Left ventricle myocardium inferior (tissue), 1 donor: ENCODE data around the gene ADAT1. TPM values are rescaled to one million over a fixed set of nuclear protein-coding genes. Genes with fewer than 3 reads are reported as not detected.

ENCODE experiments used
- DNase-seq: peaks from one replicate; pipeline ENCODE4 v3.0.0-alpha.2; 2020
- H3K27ac ChIP-seq: fragments of 200-600 bp; replicated peaks from 2 replicates; pipeline ENCODE4 v1.8.0; 2021
- H3K27me3 ChIP-seq: fragments of 200-600 bp; 2 replicates; pipeline ENCODE4 v1.8.0; 2021; ENCODE audit warnings: low read depth
- H3K36me3 ChIP-seq: fragments of 200-600 bp; 2 replicates; pipeline ENCODE4 v1.8.0; 2021
- H3K4me1 ChIP-seq: fragments of 200-600 bp; 2 replicates; pipeline ENCODE4 v1.8.0; 2021
- H3K4me3 ChIP-seq: fragments of 200-600 bp; 2 replicates; pipeline ENCODE4 v1.8.0; 2021; ENCODE audit warnings: mild to moderate bottlenecking, moderate library complexity
- H3K9me3 ChIP-seq: fragments of 200-600 bp; replicated peaks from 2 replicates; pipeline ENCODE4 v1.8.0; 2021
- intact Hi-C: fragments of 100-400 bp; cut with micrococcal nuclease; formaldehyde crosslinking; loops from one replicate; pipeline ENCODE4 v1.11.0; 2022
- total RNA-seq: library from RNA; stranded (reverse); fragmentation: NEBNext Ultra II Directional; extraction: Animal tissue kit (Norgen Biotek cat#: 25700); gene quantifications from one replicate; pipeline ENCODE4 v1.2.1, GENCODE V29; 2021
- TF ChIP-seq, protein P1 (sequence below): fragments of 200-600 bp; IDR thresholded peaks from 2 replicates; pipeline ENCODE4 v1.8.0; 2021; ENCODE audit warnings: antibody characterized with exemption, mild to moderate bottlenecking, borderline replicate concordance
- donor health status: DM: no; HTN: yes; CAD: no; lungs with severe emphysema.

Gene ADAT1
- total RNA-seq, 1 donor from 2014 or later = 28.4 TPM

DNA sequence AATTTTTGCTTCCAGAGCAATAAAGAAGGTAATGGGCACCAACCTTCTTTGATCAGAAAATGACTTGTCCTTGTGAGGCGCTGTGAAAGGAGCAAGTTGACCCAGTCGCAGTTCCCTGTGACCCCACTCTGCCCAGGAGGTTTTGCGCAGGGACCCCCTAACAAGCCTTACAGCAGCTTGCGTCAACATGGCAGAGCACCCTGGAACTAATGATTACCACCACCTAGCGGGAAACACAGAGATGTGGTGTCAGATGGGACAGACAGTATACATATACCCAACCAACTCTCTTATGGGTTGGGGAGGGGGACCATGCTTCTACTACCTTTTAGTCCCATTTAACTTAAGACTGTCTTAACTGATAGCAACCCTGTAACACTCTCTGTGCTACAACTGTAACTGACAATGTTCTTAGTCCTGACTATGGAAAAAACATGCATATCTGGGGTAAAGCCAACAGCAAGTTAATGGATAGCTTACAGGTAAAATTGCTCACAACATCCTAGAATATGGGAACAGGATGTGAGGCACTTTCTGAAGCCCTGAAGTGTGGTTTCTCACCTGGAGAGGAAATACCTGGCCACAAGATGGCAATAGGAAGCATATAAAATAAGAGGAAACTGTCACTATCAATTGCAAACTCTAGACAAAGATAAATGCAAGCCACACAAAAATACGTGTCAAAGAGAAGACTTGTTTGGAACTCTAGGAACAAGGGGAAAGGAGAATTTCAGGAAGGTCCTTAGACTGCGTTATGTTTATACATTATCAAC lies 21.3 kb upstream of the ADAT1 start:
- no peaks in the 10 kb centered on the region for H3K27me3 ChIP-seq
- DNase-seq = no peak
- H3K4me3 ChIP-seq = no peak overlapping the region
- intact Hi-C loops = loop anchor here (10.0 kb wide), 1 partner anchor 120 kb away; no protein-coding TSS in a partner anchor
- peaks cover 46% of the 10 kb centered on the region for H3K36me3 ChIP-seq
- H3K9me3 ChIP-seq = no peaks in the 10 kb centered on the region
- H3K4me1 ChIP-seq = peaks cover 59% of the 10 kb centered on the region
- no peak overlapping the region for H3K27ac ChIP-seq
- TF ChIP-seq, protein P1, sequence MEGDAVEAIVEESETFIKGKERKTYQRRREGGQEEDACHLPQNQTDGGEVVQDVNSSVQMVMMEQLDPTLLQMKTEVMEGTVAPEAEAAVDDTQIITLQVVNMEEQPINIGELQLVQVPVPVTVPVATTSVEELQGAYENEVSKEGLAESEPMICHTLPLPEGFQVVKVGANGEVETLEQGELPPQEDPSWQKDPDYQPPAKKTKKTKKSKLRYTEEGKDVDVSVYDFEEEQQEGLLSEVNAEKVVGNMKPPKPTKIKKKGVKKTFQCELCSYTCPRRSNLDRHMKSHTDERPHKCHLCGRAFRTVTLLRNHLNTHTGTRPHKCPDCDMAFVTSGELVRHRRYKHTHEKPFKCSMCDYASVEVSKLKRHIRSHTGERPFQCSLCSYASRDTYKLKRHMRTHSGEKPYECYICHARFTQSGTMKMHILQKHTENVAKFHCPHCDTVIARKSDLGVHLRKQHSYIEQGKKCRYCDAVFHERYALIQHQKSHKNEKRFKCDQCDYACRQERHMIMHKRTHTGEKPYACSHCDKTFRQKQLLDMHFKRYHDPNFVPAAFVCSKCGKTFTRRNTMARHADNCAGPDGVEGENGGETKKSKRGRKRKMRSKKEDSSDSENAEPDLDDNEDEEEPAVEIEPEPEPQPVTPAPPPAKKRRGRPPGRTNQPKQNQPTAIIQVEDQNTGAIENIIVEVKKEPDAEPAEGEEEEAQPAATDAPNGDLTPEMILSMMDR = no peak

DNA sequence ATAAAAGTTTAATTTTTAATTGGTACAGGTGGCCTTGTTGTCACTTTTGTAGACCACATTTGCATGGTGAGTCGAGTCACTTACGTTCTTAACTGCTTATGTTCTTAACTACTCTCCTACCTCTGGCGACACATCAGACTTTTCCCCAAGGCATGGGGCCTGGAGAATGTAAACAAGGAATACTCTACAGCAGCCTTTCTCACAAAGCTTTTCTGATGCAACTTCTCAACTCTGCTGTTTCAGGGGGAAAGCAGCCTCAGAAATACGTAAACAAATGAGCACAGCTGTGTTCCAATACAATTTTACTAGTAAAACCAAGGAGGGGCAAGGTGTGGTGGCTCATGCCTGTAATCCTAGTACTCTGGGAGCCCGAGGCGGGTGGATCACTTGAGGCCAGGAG lies 17.5 kb upstream of the ADAT1 start:
- TF ChIP-seq, protein P1 = no peak
- H3K4me3 ChIP-seq = no peak overlapping the region
- peaks cover 84% of the 10 kb centered on the region for H3K36me3 ChIP-seq
- H3K27ac ChIP-seq = no peak overlapping the region
- peaks cover 22% of the 10 kb centered on the region for H3K4me1 ChIP-seq
- no peaks in the 10 kb centered on the region for H3K9me3 ChIP-seq
- intact Hi-C loops = loop anchor here (10.0 kb wide), 1 partner anchor 124 kb away; no protein-coding TSS in a partner anchor
- no peaks in the 10 kb centered on the region for H3K27me3 ChIP-seq
- no peak for DNase-seq

DNA sequence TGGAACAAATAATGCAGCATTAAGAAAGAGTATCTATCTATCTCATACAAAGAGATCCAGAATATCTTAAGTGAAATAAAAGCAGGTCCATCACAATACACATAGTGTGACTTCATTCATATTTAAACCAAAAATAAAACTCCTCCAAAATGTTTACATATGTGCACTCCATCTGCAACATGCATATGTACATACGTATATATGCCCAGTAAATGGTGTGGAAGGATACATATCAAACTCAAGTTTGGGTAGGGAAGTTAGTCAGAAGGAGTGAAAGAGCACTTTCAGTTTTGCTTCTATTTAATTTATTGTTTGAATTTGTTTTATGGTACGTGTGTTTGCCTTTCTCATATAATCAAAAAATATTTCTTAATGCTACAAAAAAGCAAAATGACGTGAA lies 12.0 kb upstream of the ADAT1 start:
- TF ChIP-seq, protein P1 = no peak
- Histone ChIP-seq H3K27me3 (no peaks in the 10 kb centered on the region), H3K4me3 (no peak overlapping the region), H3K4me1 (no peaks in the 10 kb centered on the region), H3K9me3 (no peaks in the 10 kb centered on the region), H3K27ac (no peak overlapping the region), H3K36me3 (peaks cover 99% of the 10 kb centered on the region)
- DNase-seq = no peak
- intact Hi-C loops = loop anchor here (10.0 kb wide), 1 partner anchor 60 kb away; no protein-coding TSS in a partner anchor

DNA sequence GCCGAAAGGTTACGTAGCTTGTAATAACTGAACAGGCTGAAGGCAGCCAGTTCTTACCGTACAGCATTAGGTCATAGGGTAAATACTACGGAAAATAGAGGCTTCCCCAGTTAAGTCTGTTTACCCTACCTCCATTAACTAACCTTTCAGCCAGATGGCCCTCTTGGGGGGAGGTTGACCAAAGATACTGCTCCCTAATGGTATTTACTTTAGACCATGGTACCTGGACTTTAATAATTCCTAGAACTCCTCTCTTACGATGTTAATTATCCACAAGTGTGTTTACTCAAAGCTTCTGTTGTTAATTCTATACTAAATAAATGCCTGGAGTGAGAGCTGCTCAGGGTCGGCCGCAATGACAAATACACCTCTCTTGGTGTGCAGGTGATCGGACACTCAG lies 9.8 kb upstream of the ADAT1 start:
- Histone ChIP-seq H3K9me3 (no peaks in the 10 kb centered on the region), H3K27me3 (no peaks in the 10 kb centered on the region), H3K27ac (no peak overlapping the region), H3K4me1 (peaks cover 6% of the 10 kb centered on the region), H3K36me3 (peaks cover 99% of the 10 kb centered on the region), H3K4me3 (no peak overlapping the region)
- TF ChIP-seq, protein P1 = no peak
- intact Hi-C loops = loop anchor here (10.0 kb wide), 1 partner anchor 62 kb away; no protein-coding TSS in a partner anchor
- no peak for DNase-seq

DNA sequence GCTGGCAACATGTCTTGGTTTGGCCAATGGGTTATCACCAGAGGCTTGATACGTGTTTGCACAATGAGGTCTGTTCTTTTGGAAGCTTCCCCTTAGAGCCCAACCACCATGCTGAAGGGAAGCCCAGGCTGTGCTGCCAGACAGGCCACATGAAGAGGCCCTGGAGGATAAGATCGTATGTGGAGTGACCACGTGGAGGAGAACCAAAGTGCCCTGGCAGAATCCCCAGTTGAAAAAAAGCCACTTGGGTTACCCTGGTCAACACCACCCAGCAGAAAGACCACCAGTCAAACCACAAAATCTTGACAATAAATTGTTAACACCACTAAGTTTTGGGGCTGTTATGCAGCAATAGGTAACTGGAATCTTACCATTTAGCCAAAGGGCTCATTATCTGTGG lies 7.0 kb upstream of the ADAT1 start:
- H3K36me3 ChIP-seq = peaks cover 92% of the 10 kb centered on the region
- H3K4me3 ChIP-seq = no peak overlapping the region
- intact Hi-C loops = loop anchor here (10.0 kb wide), 1 partner anchor 65 kb away; no protein-coding TSS in a partner anchor
- no peaks in the 10 kb centered on the region for H3K9me3 ChIP-seq
- H3K27me3 ChIP-seq = no peaks in the 10 kb centered on the region
- H3K27ac ChIP-seq = no peak overlapping the region
- no peak for DNase-seq
- TF ChIP-seq, protein P1 = no peak
- peaks cover 10% of the 10 kb centered on the region for H3K4me1 ChIP-seq
